Karpas-422 (cell line): Measurements from ENCODE around the gene WDR64. TPM values are rescaled to one million over a fixed set of nuclear protein-coding genes. Genes with fewer than 3 reads are reported as not detected.
"Not testable (repeated sequence)": the region's sequence is repeated elsewhere in the genome, so short reads cannot be mapped to it uniquely, and the experiment has no call there.

Source experiments
- DNase-seq: peaks from one replicate; pipeline ENCODE4 v3.0.0-alpha.2; 2015
- H2AFZ ChIP-seq: fragments of 200-600 bp; sonication (generic); 2 replicates; pipeline ENCODE4 v1.6.1; 2014; ENCODE audit warnings: antibody characterized with exemption, low read length, mixed read lengths
- H3K27ac ChIP-seq: fragments of 200-600 bp; sonication (generic); 2 replicates; pipeline ENCODE4 v1.5.1; 2014; ENCODE audit warnings: mild to moderate bottlenecking, low read length, moderate library complexity
- H3K27me3 ChIP-seq: fragments of 200-600 bp; sonication (generic); 2 replicates; pipeline ENCODE4 v1.6.1; 2014; ENCODE audit warnings: low read length, mixed read lengths
- H3K36me3 ChIP-seq: fragments of 200-600 bp; sonication (generic); 2 replicates; pipeline ENCODE4 v1.6.1; 2014; ENCODE audit warnings: low read length, mixed read lengths; ENCODE audit not compliant: insufficient read depth
- H3K4me1 ChIP-seq: fragments of 200-600 bp; sonication (generic); 2 replicates; pipeline ENCODE4 v1.6.1; 2014; ENCODE audit warnings: mild to moderate bottlenecking, low read length, mixed read lengths
- H3K4me2 ChIP-seq: fragments of 200-600 bp; sonication (generic); 2 replicates; pipeline ENCODE4 v1.6.1; 2014; ENCODE audit warnings: low read length, low read depth, mild to moderate bottlenecking; ENCODE audit not compliant: poor library complexity, severe bottlenecking
- H3K4me3 ChIP-seq: fragments of 200-600 bp; sonication (generic); 2 replicates; pipeline ENCODE4 v1.5.1; 2014; ENCODE audit warnings: mild to moderate bottlenecking, antibody characterized with exemption, low read length, mixed read lengths
- H3K79me2 ChIP-seq: fragments of 200-600 bp; sonication (generic); 2 replicates; pipeline ENCODE4 v1.6.1; 2014; ENCODE audit warnings: mild to moderate bottlenecking, low read length, mixed read lengths
- H3K9ac ChIP-seq: fragments of 200-600 bp; sonication (generic); 2 replicates; pipeline ENCODE4 v1.6.0; 2014; ENCODE audit warnings: low read length
- H3K9me2 ChIP-seq: fragments of 200-600 bp; sonication (generic), shearing (Covaris generic); replicated peaks from 2 replicates; pipeline ENCODE4 v1.6.0; 2014; ENCODE audit warnings: mild to moderate bottlenecking, low read length, moderate library complexity; ENCODE audit not compliant: insufficient read depth
- H3K9me3 ChIP-seq: fragments of 300-700, 200-600 bp; sonication (generic); 2 replicates; pipeline ENCODE4 v1.6.1; 2014; ENCODE audit warnings: low read length, mixed read lengths
- H4K20me1 ChIP-seq: fragments of 200-600 bp; sonication (generic); 2 replicates; pipeline ENCODE4 v1.6.1; 2014; ENCODE audit warnings: mild to moderate bottlenecking, antibody characterized with exemption, low read length, low read depth; ENCODE audit not compliant: insufficient read depth
- total RNA-seq: library from RNA; depleted of rRNA; stranded (reverse); fragments of >200 nt; shearing (Covaris generic); gene quantifications from 2 replicates; pipeline ENCODE4 v1.2.3, GENCODE V29; 2014; ENCODE audit warnings: low replicate concordance

Gene WDR64
- total RNA-seq, 1 experiment from 2014 or later: not detected

DNA sequence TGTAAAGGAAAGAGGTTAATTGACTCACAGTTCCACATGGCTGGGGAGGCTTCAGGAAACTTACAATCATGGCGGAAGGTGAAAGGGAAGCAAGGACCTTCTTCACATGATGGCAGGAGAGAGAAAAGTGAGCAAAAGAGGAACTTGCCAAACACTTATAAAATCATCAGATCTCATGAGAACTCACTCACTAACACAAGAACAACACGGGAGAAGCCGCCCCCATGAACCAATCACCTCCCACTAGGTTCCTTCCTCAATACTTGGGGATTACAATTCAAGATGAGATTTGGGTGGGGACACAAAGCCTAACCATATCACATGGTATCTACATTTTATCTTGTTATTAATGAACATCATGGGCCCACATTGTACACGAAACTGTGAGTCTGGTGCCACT lies 51.7 kb downstream of the WDR64 start:
- not testable (repeated sequence) for H3K79me2 ChIP-seq, H3K9me2 ChIP-seq, H4K20me1 ChIP-seq, H3K9me3 ChIP-seq, H3K27me3 ChIP-seq, H2AFZ ChIP-seq, H3K4me3 ChIP-seq, H3K27ac ChIP-seq, H3K9ac ChIP-seq, H3K4me2 ChIP-seq, H3K36me3 ChIP-seq, DNase-seq, H3K4me1 ChIP-seq

DNA sequence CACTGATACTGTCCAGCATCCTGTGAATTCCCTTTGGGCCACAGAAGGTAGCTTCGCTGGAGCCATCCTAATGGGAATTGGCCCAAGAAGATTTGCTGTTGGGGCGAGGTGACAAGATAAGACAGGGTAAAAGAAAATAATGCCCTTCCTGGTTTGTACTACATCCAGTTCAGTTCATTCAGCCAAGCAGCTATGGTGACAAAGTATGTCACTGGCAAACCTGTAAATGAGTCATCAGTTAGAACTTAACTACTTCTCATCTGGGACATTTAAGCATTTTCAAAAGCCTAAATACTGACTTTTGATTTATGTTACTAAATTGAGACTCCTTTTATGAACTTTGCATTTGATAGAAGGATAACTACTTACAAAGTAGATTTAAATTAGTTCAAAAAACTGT lies 54.2 kb downstream of the WDR64 start:
- no peak overlapping the region for H3K4me2 ChIP-seq
- H3K27ac ChIP-seq: no peak overlapping the region
- no peaks in the 10 kb centered on the region for H3K9me3 ChIP-seq
- H3K36me3 ChIP-seq: no peaks in the 10 kb centered on the region
- no peak for DNase-seq
- no peaks in the 10 kb centered on the region for H3K79me2 ChIP-seq
- no peak overlapping the region for H3K4me3 ChIP-seq
- H3K9me2 ChIP-seq: no peaks in the 10 kb centered on the region
- H3K9ac ChIP-seq: no peak overlapping the region
- peaks cover 6% of the 10 kb centered on the region; the same call in 1 of the 2 replicates for H3K4me1 ChIP-seq
- H3K27me3 ChIP-seq: no peaks in the 10 kb centered on the region
- no peaks in the 10 kb centered on the region for H4K20me1 ChIP-seq
- peak overlapping the region; percentile 32; the same call in 1 of the 2 replicates for H2AFZ ChIP-seq

- Histone ChIP-seq H3K36me3 (no peaks in the 10 kb centered on the region), H3K9me2 (no peaks in the 10 kb centered on the region), H3K4me2 (no peak overlapping the region), H3K27ac (no peak overlapping the region), H3K79me2 (no peaks in the 10 kb centered on the region), H3K9ac (no peak overlapping the region), H3K4me3 (no peak overlapping the region), H3K9me3 (no peaks in the 10 kb centered on the region), H3K4me1 (peaks cover 6% of the 10 kb centered on the region; the same call in 1 of the 2 replicates), H2AFZ (no peak overlapping the region), H4K20me1 (no peaks in the 10 kb centered on the region), H3K27me3 (no peaks in the 10 kb centered on the region)
- no peak for DNase-seq
Measured at GRCh38 chr1:241706967-241707366, 54.9 kb downstream of the WDR64 start.

GRCh38 chr1:241707442-241707841 lies 55.4 kb downstream of the WDR64 start:
- no peak overlapping the region for H3K4me2 ChIP-seq

GRCh38 chr1:241711326-241711725 lies 59.2 kb downstream of the WDR64 start:
- Histone ChIP-seq H3K27me3 (no peaks in the 10 kb centered on the region), H3K36me3 (no peaks in the 10 kb centered on the region), H3K9me3 (no peaks in the 10 kb centered on the region), H3K79me2 (no peaks in the 10 kb centered on the region), H3K4me2 (no peak overlapping the region), H4K20me1 (no peaks in the 10 kb centered on the region), H3K27ac (no peak overlapping the region), H3K4me3 (no peak overlapping the region), H3K4me1 (peaks cover 30% of the 10 kb centered on the region), H3K9me2 (no peaks in the 10 kb centered on the region), H2AFZ (no peak overlapping the region), H3K9ac (no peak overlapping the region)
- no peak for DNase-seq

More at GRCh38 chr1:241707442-241707841, 55.4 kb downstream of the WDR64 start:
- Histone ChIP-seq H3K9ac (no peak overlapping the region), H3K79me2 (no peaks in the 10 kb centered on the region), H3K9me2 (no peaks in the 10 kb centered on the region), H3K9me3 (no peaks in the 10 kb centered on the region), H4K20me1 (no peaks in the 10 kb centered on the region), H3K4me3 (no peak overlapping the region), H3K27ac (no peak overlapping the region), H3K4me1 (peaks cover 6% of the 10 kb centered on the region; the same call in 1 of the 2 replicates), H3K27me3 (no peaks in the 10 kb centered on the region), H2AFZ (no peak overlapping the region), H3K36me3 (no peaks in the 10 kb centered on the region)
- no peak for DNase-seq

GRCh38 chr1:241713316-241713715 lies 61.2 kb downstream of the WDR64 start:
- DNase-seq: no peak
- no peaks in the 10 kb centered on the region for H3K79me2 ChIP-seq
- no peaks in the 10 kb centered on the region for H3K9me2 ChIP-seq
- no peak overlapping the region for H3K4me2 ChIP-seq
- no peaks in the 10 kb centered on the region for H3K36me3 ChIP-seq
- peak overlapping the region; percentile 78; the same call in 1 of the 2 replicates for H2AFZ ChIP-seq
- H3K27ac ChIP-seq: no peak overlapping the region
- no peak overlapping the region for H3K9ac ChIP-seq
- no peaks in the 10 kb centered on the region for H3K9me3 ChIP-seq
- no peak overlapping the region for H3K4me3 ChIP-seq
- no peaks in the 10 kb centered on the region for H3K27me3 ChIP-seq
- H3K4me1 ChIP-seq: peaks cover 47% of the 10 kb centered on the region
- no peaks in the 10 kb centered on the region for H4K20me1 ChIP-seq

GRCh38 chr1:241714321-241715218 lies 62.5 kb downstream of the WDR64 start:
- Histone ChIP-seq H3K27ac (peak overlapping the region; percentile 95), H3K9ac (peak overlapping the region; percentile 64), H4K20me1 (no peaks in the 10 kb centered on the region), H3K4me2 (peak overlapping the region; percentile 76), H3K9me3 (no peaks in the 10 kb centered on the region), H3K4me3 (peak overlapping the region; percentile 48), H3K27me3 (no peaks in the 10 kb centered on the region), H3K36me3 (no peaks in the 10 kb centered on the region), H3K79me2 (no peaks in the 10 kb centered on the region), H3K4me1 (peaks cover 47% of the 10 kb centered on the region), H3K9me2 (no peaks in the 10 kb centered on the region), H2AFZ (peak overlapping the region; percentile 84)
- peak; percentile 69 for DNase-seq

DNA sequence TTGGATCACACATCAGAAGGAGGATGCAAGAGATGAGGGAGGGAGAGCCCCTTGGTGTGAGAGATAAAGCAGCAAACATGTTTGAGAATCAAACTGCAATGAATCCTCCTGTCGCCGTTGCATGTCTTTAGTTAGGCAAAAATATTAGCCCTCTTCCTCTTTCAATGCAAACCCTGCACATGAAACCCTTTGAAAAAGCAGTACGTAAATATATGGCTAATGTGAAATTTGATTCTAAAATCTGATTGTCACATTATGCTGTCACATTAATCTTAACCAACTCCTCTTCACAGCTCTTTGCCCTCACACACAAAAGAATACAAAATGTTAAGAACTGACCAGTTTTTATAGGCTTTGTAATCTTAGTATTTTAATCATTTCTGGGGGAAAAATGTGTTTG lies 63.4 kb downstream of the WDR64 start:
- H3K4me1 ChIP-seq: peaks cover 47% of the 10 kb centered on the region
- peak overlapping the region; percentile 76 for H3K4me2 ChIP-seq
- H3K27ac ChIP-seq: peak overlapping the region; percentile 95
- no peaks in the 10 kb centered on the region for H3K9me3 ChIP-seq
- peak overlapping the region; percentile 84 for H2AFZ ChIP-seq
- H4K20me1 ChIP-seq: no peaks in the 10 kb centered on the region
- peak overlapping the region; percentile 48 for H3K4me3 ChIP-seq
- no peaks in the 10 kb centered on the region for H3K27me3 ChIP-seq
- peak; percentile 88 for DNase-seq
- peak overlapping the region; percentile 64 for H3K9ac ChIP-seq
- no peaks in the 10 kb centered on the region for H3K9me2 ChIP-seq
- no peaks in the 10 kb centered on the region for H3K36me3 ChIP-seq
- no peaks in the 10 kb centered on the region for H3K79me2 ChIP-seq
